ENCODE results near the gene ERC1.
A peak's percentile ranks its signal among the peaks of the same experiment; 100 is the strongest.

Gene ERC1

GRCh38 chr12:1510056-1510812, 519.2 kb downstream of the ERC1 start:
- H3K9me3 ChIP-seq (ENCODE audit: control insufficient read depth, insufficient read depth, low read length): no peaks in the 10 kb centered on the region
- peaks cover 3% of the 10 kb centered on the region for H3K36me3 ChIP-seq (ENCODE audit: control insufficient read depth, insufficient read depth, low read length)
- H3K27me3 ChIP-seq (ENCODE audit: control insufficient read depth, insufficient read depth, low read length): no peaks in the 10 kb centered on the region
- H3K4me3 ChIP-seq (ENCODE audit: low read depth, low read length): no peak overlapping the region
- H3K9ac ChIP-seq (ENCODE audit: low read depth, low read length): no peak overlapping the region
- H3K4me1 ChIP-seq (ENCODE audit: control insufficient read depth, insufficient read depth, low read length): no peaks in the 10 kb centered on the region

- Histone ChIP-seq H3K4me3 (ENCODE audit: low read depth, low read length) (no peak overlapping the region), H3K9ac (ENCODE audit: low read depth, low read length) (no peak overlapping the region), H3K9me3 (ENCODE audit: control insufficient read depth, insufficient read depth, low read length) (no peaks in the 10 kb centered on the region), H3K4me1 (ENCODE audit: control insufficient read depth, insufficient read depth, low read length) (no peaks in the 10 kb centered on the region), H3K36me3 (ENCODE audit: control insufficient read depth, insufficient read depth, low read length) (no peaks in the 10 kb centered on the region), H3K27me3 (ENCODE audit: control insufficient read depth, insufficient read depth, low read length) (peaks cover 3% of the 10 kb centered on the region)
These were observed 524.0 kb downstream of the ERC1 start for GRCh38 chr12:1515010-1515409.

GRCh38 chr12:1515428-1515827, 524.4 kb downstream of the ERC1 start:
- H3K9ac ChIP-seq (ENCODE audit: low read depth, low read length): no peak overlapping the region
- H3K4me1 ChIP-seq (ENCODE audit: control insufficient read depth, insufficient read depth, low read length): no peaks in the 10 kb centered on the region
- peaks cover 3% of the 10 kb centered on the region for H3K27me3 ChIP-seq (ENCODE audit: control insufficient read depth, insufficient read depth, low read length)
- H3K4me3 ChIP-seq (ENCODE audit: low read depth, low read length): no peak overlapping the region
- H3K36me3 ChIP-seq (ENCODE audit: control insufficient read depth, insufficient read depth, low read length): no peaks in the 10 kb centered on the region
- H3K9me3 ChIP-seq (ENCODE audit: control insufficient read depth, insufficient read depth, low read length): no peaks in the 10 kb centered on the region

- Histone ChIP-seq H3K4me1 (ENCODE audit: control insufficient read depth, insufficient read depth, low read length) (no peaks in the 10 kb centered on the region), H3K4me3 (ENCODE audit: low read depth, low read length) (no peak overlapping the region), H3K27me3 (ENCODE audit: control insufficient read depth, insufficient read depth, low read length) (peaks cover 3% of the 10 kb centered on the region), H3K9ac (ENCODE audit: low read depth, low read length) (no peak overlapping the region), H3K36me3 (ENCODE audit: control insufficient read depth, insufficient read depth, low read length) (no peaks in the 10 kb centered on the region), H3K9me3 (ENCODE audit: control insufficient read depth, insufficient read depth, low read length) (no peaks in the 10 kb centered on the region)
These were observed 526.0 kb downstream of the ERC1 start for GRCh38 chr12:1517007-1517406.

- no peaks in the 10 kb centered on the region for H3K9me3 ChIP-seq (ENCODE audit: control insufficient read depth, insufficient read depth, low read length)
- no peaks in the 10 kb centered on the region for H3K4me1 ChIP-seq (ENCODE audit: control insufficient read depth, insufficient read depth, low read length)
- peaks cover 3% of the 10 kb centered on the region for H3K27me3 ChIP-seq (ENCODE audit: control insufficient read depth, insufficient read depth, low read length)
- no peaks in the 10 kb centered on the region for H3K36me3 ChIP-seq (ENCODE audit: control insufficient read depth, insufficient read depth, low read length)
- no peak overlapping the region for H3K9ac ChIP-seq (ENCODE audit: low read depth, low read length)
- H3K4me3 ChIP-seq (ENCODE audit: low read depth, low read length): no peak overlapping the region
These were observed 526.9 kb downstream of the ERC1 start for GRCh38 chr12:1517734-1518525.

- no peaks in the 10 kb centered on the region for H3K9me3 ChIP-seq (ENCODE audit: control insufficient read depth, insufficient read depth, low read length)
- no peak overlapping the region for H3K9ac ChIP-seq (ENCODE audit: low read depth, low read length)
- H3K27me3 ChIP-seq (ENCODE audit: control insufficient read depth, insufficient read depth, low read length): peaks cover 3% of the 10 kb centered on the region
- H3K4me3 ChIP-seq (ENCODE audit: low read depth, low read length): no peak overlapping the region
- H3K4me1 ChIP-seq (ENCODE audit: control insufficient read depth, insufficient read depth, low read length): peaks cover 8% of the 10 kb centered on the region
- no peaks in the 10 kb centered on the region for H3K36me3 ChIP-seq (ENCODE audit: control insufficient read depth, insufficient read depth, low read length)
These were observed 527.8 kb downstream of the ERC1 start for GRCh38 chr12:1518591-1519516.

- Histone ChIP-seq H3K4me1 (ENCODE audit: control insufficient read depth, insufficient read depth, low read length) (peaks cover 10% of the 10 kb centered on the region), H3K9ac (ENCODE audit: low read depth, low read length) (no peak overlapping the region), H3K36me3 (ENCODE audit: control insufficient read depth, insufficient read depth, low read length) (no peaks in the 10 kb centered on the region), H3K4me3 (ENCODE audit: low read depth, low read length) (no peak overlapping the region), H3K27me3 (ENCODE audit: control insufficient read depth, insufficient read depth, low read length) (peaks cover 8% of the 10 kb centered on the region), H3K9me3 (ENCODE audit: control insufficient read depth, insufficient read depth, low read length) (no peaks in the 10 kb centered on the region)
These were observed 528.6 kb downstream of the ERC1 start for GRCh38 chr12:1519642-1520041.

GRCh38 chr12:1523046-1523445, 532.0 kb downstream of the ERC1 start:
- H3K4me1 ChIP-seq (ENCODE audit: control insufficient read depth, insufficient read depth, low read length): peaks cover 10% of the 10 kb centered on the region
- no peak overlapping the region for H3K4me3 ChIP-seq (ENCODE audit: low read depth, low read length)
- peaks cover 28% of the 10 kb centered on the region for H3K27me3 ChIP-seq (ENCODE audit: control insufficient read depth, insufficient read depth, low read length)
- H3K36me3 ChIP-seq (ENCODE audit: control insufficient read depth, insufficient read depth, low read length): no peaks in the 10 kb centered on the region
- no peak overlapping the region for H3K9ac ChIP-seq (ENCODE audit: low read depth, low read length)
- H3K9me3 ChIP-seq (ENCODE audit: control insufficient read depth, insufficient read depth, low read length): no peaks in the 10 kb centered on the region

- no peaks in the 10 kb centered on the region for H3K9me3 ChIP-seq (ENCODE audit: control insufficient read depth, insufficient read depth, low read length)
These were observed 532.6 kb downstream of the ERC1 start for GRCh38 chr12:1523558-1524050.

GRCh38 chr12:1525858-1526257, 534.8 kb downstream of the ERC1 start:
- Histone ChIP-seq H3K9ac (ENCODE audit: low read depth, low read length) (no peak overlapping the region), H3K4me1 (ENCODE audit: control insufficient read depth, insufficient read depth, low read length) (peaks cover 14% of the 10 kb centered on the region), H3K36me3 (ENCODE audit: control insufficient read depth, insufficient read depth, low read length) (no peaks in the 10 kb centered on the region), H3K27me3 (ENCODE audit: control insufficient read depth, insufficient read depth, low read length) (peaks cover 43% of the 10 kb centered on the region), H3K4me3 (ENCODE audit: low read depth, low read length) (no peak overlapping the region), H3K9me3 (ENCODE audit: control insufficient read depth, insufficient read depth, low read length) (no peaks in the 10 kb centered on the region)

More at GRCh38 chr12:1523558-1524050, 532.6 kb downstream of the ERC1 start:
- Histone ChIP-seq H3K9ac (ENCODE audit: low read depth, low read length) (no peak overlapping the region), H3K36me3 (ENCODE audit: control insufficient read depth, insufficient read depth, low read length) (no peaks in the 10 kb centered on the region), H3K4me3 (ENCODE audit: low read depth, low read length) (peak overlapping the region; percentile 3), H3K4me1 (ENCODE audit: control insufficient read depth, insufficient read depth, low read length) (peaks cover 10% of the 10 kb centered on the region), H3K27me3 (ENCODE audit: control insufficient read depth, insufficient read depth, low read length) (peaks cover 33% of the 10 kb centered on the region)

- Histone ChIP-seq H3K4me1 (ENCODE audit: control insufficient read depth, insufficient read depth, low read length) (peaks cover 14% of the 10 kb centered on the region), H3K27me3 (ENCODE audit: control insufficient read depth, insufficient read depth, low read length) (peaks cover 60% of the 10 kb centered on the region), H3K9me3 (ENCODE audit: control insufficient read depth, insufficient read depth, low read length) (no peaks in the 10 kb centered on the region), H3K36me3 (ENCODE audit: control insufficient read depth, insufficient read depth, low read length) (no peaks in the 10 kb centered on the region), H3K4me3 (ENCODE audit: low read depth, low read length) (no peak overlapping the region), H3K9ac (ENCODE audit: low read depth, low read length) (no peak overlapping the region)
These were observed 536.8 kb downstream of the ERC1 start for GRCh38 chr12:1527789-1528188.

All from iPS-15b (cell line).